ENCODE data around the gene INSC. TPM values are rescaled to one million over a fixed set of nuclear protein-coding genes. Genes with fewer than 3 reads are reported as not detected.

INSC gene
- polyA plus RNA-seq, 1 donor from 2014 or later, result 0.12 TPM

DNA sequence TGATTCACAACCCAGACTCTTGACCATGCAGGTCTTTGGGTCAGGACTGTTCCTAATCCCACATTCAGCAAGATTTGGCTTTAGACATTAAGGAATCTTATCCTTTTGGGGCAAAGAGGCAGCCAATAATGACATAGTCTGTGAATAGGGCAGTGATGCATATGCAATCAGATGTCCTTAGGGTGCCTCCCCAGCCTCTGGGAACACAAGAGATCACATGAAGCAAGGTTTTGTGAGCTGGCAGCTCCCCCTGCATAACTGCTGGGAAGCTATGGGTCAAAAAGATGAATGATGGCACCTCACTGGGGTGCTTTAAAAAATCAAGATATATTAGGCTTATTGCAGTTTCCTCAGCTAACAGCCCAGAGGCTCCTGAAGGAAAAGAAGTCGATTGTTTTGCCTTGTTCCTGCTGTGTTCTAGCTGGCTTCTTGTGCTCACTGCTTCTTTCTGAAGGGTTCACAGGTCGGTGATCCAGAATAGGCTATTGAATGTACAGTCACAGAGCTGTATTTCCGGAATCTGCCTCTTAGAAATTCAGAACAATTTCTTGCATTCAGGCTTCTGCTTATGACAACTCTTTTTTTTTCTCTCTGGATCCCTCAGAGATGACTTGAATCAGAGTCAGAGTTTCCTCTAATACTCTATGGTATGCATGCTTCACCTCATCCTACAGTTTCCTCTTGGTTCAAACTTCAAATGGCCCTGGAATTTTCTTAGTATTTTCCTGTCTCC lies 31.7 kb downstream of the INSC start:
- no peak overlapping the region for H2AFZ ChIP-seq (ENCODE audit: low read depth, low read length)
- H3K4me3 ChIP-seq (ENCODE audit: low read length), result no peak overlapping the region
- H3K4me2 ChIP-seq (ENCODE audit: low read length), result no peak overlapping the region
- H3K79me2 ChIP-seq (replicated peaks; ENCODE audit: insufficient read depth, low read length), result no peaks in the 10 kb centered on the region
- no peaks in the 10 kb centered on the region for H3K36me3 ChIP-seq (ENCODE audit: insufficient read depth, low read length)
- TF ChIP-seq TAF1 (IDR thresholded peaks at IDR 0.05; ENCODE audit: low read depth), result no peak
- TF ChIP-seq, protein P1, sequence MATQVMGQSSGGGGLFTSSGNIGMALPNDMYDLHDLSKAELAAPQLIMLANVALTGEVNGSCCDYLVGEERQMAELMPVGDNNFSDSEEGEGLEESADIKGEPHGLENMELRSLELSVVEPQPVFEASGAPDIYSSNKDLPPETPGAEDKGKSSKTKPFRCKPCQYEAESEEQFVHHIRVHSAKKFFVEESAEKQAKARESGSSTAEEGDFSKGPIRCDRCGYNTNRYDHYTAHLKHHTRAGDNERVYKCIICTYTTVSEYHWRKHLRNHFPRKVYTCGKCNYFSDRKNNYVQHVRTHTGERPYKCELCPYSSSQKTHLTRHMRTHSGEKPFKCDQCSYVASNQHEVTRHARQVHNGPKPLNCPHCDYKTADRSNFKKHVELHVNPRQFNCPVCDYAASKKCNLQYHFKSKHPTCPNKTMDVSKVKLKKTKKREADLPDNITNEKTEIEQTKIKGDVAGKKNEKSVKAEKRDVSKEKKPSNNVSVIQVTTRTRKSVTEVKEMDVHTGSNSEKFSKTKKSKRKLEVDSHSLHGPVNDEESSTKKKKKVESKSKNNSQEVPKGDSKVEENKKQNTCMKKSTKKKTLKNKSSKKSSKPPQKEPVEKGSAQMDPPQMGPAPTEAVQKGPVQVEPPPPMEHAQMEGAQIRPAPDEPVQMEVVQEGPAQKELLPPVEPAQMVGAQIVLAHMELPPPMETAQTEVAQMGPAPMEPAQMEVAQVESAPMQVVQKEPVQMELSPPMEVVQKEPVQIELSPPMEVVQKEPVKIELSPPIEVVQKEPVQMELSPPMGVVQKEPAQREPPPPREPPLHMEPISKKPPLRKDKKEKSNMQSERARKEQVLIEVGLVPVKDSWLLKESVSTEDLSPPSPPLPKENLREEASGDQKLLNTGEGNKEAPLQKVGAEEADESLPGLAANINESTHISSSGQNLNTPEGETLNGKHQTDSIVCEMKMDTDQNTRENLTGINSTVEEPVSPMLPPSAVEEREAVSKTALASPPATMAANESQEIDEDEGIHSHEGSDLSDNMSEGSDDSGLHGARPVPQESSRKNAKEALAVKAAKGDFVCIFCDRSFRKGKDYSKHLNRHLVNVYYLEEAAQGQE (IDR thresholded peaks at IDR 0.05; ENCODE audit: borderline replicate concordance), result no peak
- no peak for TF ChIP-seq EZH2 (IDR thresholded peaks at IDR 0.05; ENCODE audit: borderline replicate concordance, insufficient read depth, low read length, poor library complexity, severe bottlenecking)
- TF ChIP-seq SMC3 (conservative IDR thresholded peaks at IDR 0.05; ENCODE audit: poor library complexity), result no peak
- TF ChIP-seq MXI1 (conservative IDR thresholded peaks at IDR 0.05; ENCODE audit: poor library complexity, severe bottlenecking), result no peak
- TF ChIP-seq RAD21 (conservative IDR thresholded peaks at IDR 0.05), result no peak
- TF ChIP-seq POLR2AphosphoS5 (IDR thresholded peaks at IDR 0.05), result no peak
- no peak for TF ChIP-seq EP300 (conservative IDR thresholded peaks at IDR 0.05; ENCODE audit: poor library complexity, severe bottlenecking)
- TF ChIP-seq, protein P2, sequence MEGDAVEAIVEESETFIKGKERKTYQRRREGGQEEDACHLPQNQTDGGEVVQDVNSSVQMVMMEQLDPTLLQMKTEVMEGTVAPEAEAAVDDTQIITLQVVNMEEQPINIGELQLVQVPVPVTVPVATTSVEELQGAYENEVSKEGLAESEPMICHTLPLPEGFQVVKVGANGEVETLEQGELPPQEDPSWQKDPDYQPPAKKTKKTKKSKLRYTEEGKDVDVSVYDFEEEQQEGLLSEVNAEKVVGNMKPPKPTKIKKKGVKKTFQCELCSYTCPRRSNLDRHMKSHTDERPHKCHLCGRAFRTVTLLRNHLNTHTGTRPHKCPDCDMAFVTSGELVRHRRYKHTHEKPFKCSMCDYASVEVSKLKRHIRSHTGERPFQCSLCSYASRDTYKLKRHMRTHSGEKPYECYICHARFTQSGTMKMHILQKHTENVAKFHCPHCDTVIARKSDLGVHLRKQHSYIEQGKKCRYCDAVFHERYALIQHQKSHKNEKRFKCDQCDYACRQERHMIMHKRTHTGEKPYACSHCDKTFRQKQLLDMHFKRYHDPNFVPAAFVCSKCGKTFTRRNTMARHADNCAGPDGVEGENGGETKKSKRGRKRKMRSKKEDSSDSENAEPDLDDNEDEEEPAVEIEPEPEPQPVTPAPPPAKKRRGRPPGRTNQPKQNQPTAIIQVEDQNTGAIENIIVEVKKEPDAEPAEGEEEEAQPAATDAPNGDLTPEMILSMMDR (IDR thresholded peaks at IDR 0.05; ENCODE audit: poor library complexity, severe bottlenecking), result no peak
- no peaks in the 10 kb centered on the region for H3K9me3 ChIP-seq (ENCODE audit: low read length)
- no peaks in the 10 kb centered on the region for H3K9me2 ChIP-seq (ENCODE audit: insufficient read depth, low read length)
- no peaks in the 10 kb centered on the region for H3F3A ChIP-seq (ENCODE audit: insufficient read depth, low read length, poor library complexity, severe bottlenecking)
- no peaks in the 10 kb centered on the region for H4K20me1 ChIP-seq (ENCODE audit: insufficient read depth)
- no peak overlapping the region for H3K27ac ChIP-seq (ENCODE audit: low read length)
- H3K9ac ChIP-seq (ENCODE audit: low read length), result no peak overlapping the region
- no peaks in the 10 kb centered on the region for H3K27me3 ChIP-seq (ENCODE audit: insufficient read depth, low read depth, low read length)

DNA sequence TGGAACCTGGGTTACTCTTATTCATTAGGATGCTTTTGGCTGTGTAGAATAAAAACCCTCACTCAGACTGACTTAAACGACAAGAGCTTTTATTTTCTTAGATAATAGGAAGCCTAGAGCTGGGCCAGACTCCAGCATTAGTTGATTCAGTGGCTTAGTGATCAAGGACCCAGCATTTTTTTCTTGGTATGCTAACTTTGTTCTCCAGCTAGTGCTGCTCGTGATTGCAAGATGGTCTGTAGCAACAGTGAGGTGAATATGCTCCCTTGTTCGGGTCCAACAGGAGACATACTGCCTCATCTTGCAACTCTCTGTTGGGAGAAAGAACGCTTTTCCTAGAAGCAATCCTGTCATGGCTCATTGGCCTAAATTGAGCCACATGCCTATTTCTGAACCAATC lies 33.4 kb downstream of the INSC start:
- no peaks in the 10 kb centered on the region for H3K9me3 ChIP-seq (ENCODE audit: low read length)
- H3K4me2 ChIP-seq (ENCODE audit: low read length), result no peak overlapping the region
- no peaks in the 10 kb centered on the region for H3K36me3 ChIP-seq (ENCODE audit: insufficient read depth, low read length)
- no peak overlapping the region for H3K9ac ChIP-seq (ENCODE audit: low read length)
- H3K9me2 ChIP-seq (ENCODE audit: insufficient read depth, low read length), result no peaks in the 10 kb centered on the region
- no peaks in the 10 kb centered on the region for H4K20me1 ChIP-seq (ENCODE audit: insufficient read depth)
- H3K27ac ChIP-seq (ENCODE audit: low read length), result no peak overlapping the region
- no peak overlapping the region for H3K4me3 ChIP-seq (ENCODE audit: low read length)
- no peak overlapping the region for H2AFZ ChIP-seq (ENCODE audit: low read depth, low read length)
- no peaks in the 10 kb centered on the region for H3F3A ChIP-seq (ENCODE audit: insufficient read depth, low read length, poor library complexity, severe bottlenecking)
- TF ChIP-seq, protein P1 (IDR thresholded peaks at IDR 0.05; ENCODE audit: borderline replicate concordance), result no peak
- TF ChIP-seq SMC3 (conservative IDR thresholded peaks at IDR 0.05; ENCODE audit: poor library complexity) (no peak), RAD21 (conservative IDR thresholded peaks at IDR 0.05) (no peak), EP300 (conservative IDR thresholded peaks at IDR 0.05; ENCODE audit: poor library complexity, severe bottlenecking) (no peak), POLR2AphosphoS5 (IDR thresholded peaks at IDR 0.05) (no peak)
- TF ChIP-seq, protein P2 (IDR thresholded peaks at IDR 0.05; ENCODE audit: poor library complexity, severe bottlenecking), result no peak
- H3K79me2 ChIP-seq (replicated peaks; ENCODE audit: insufficient read depth, low read length), result no peaks in the 10 kb centered on the region
- no peaks in the 10 kb centered on the region for H3K27me3 ChIP-seq (ENCODE audit: insufficient read depth, low read depth, low read length)
